Measurements from ENCODE around the gene PARP11. TPM values are rescaled to one million over a fixed set of nuclear protein-coding genes. Genes with fewer than 3 reads are reported as not detected.

PARP11 gene, protein sequence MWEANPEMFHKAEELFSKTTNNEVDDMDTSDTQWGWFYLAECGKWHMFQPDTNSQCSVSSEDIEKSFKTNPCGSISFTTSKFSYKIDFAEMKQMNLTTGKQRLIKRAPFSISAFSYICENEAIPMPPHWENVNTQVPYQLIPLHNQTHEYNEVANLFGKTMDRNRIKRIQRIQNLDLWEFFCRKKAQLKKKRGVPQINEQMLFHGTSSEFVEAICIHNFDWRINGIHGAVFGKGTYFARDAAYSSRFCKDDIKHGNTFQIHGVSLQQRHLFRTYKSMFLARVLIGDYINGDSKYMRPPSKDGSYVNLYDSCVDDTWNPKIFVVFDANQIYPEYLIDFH
- total RNA-seq (2014; rRNA removed; shearing (Covaris generic)) = 2.0 and 5.4 TPM in 2 replicates

GRCh38 chr12:3872800-3873636 is at the start of gene PARP11:
Gene PARP11 (minus strand): TSS chr12:3873399. CDS start chr12:3873229, 170 bp downstream.
- DNase-seq (ENCODE audit: low read depth) = peak; percentile 99

- no peak for DNase-seq (ENCODE audit: low read depth)
These were observed 48.8 kb upstream of the PARP11 start for GRCh38 chr12:3922033-3922432.

- DNase-seq (ENCODE audit: low read depth) = no peak
These were observed 48.3 kb upstream of the PARP11 start for GRCh38 chr12:3921526-3921925.

DNA sequence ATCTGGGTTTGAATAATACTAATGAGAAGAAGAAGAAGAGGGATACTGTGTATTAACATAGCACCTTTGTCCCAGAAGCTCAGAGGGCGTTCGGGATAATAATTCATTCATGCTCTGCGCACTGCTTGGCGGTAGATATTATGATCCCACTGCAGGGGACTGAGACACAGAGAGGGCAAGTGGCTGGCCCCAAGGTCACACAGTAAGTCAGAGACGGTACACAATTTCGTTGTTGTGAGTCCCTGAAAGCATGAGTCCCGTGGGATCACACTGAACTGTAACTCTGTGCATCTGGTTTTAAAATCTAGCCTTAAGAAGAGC is 47.9 kb upstream of the PARP11 start:
- DNase-seq (ENCODE audit: low read depth) = no peak

- peak; percentile 51 for DNase-seq (ENCODE audit: low read depth)
These were observed 47.4 kb upstream of the PARP11 start for GRCh38 chr12:3920351-3921150.

DNA sequence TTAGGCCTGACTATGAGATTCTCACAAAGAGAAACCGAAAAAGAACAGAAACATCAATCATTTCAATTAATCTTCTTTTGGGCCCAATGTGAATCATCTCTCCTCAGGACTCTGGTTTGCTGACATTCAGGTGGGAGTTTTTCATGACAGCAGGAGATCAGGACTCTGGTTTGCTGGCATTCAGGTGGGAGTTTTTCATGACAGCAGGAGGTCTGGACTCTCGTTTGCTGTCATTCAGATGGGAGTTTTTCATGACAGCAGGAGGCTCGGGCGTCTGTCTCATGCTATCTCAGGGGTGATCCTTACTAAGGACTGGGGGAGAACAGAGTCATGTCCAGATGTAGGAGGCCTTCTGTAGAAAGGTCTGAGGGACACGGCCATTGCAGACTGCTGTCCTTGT is 40.1 kb upstream of the PARP11 start:
- DNase-seq (ENCODE audit: low read depth) = peak; percentile 41

DNA sequence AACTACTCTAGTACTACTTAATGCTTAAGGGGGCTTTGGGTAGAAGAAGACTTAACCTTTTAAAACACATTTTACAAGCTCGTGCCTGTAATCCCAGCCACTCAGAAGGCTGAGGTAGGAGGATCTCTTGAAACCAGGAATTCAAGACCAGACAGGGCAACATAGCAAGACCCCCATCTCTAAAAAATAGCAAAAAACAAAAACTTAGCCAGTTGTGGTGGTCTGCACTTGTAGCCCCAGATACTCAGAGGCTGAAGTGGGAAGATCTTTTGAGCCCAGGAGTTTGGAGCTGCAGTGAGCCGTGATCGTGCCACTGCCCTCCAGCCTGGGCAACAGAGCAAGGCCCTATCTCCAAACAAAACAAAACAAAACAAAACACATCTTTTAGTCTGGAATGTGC is 39.7 kb upstream of the PARP11 start:
- no peak for DNase-seq (ENCODE audit: low read depth)

DNA sequence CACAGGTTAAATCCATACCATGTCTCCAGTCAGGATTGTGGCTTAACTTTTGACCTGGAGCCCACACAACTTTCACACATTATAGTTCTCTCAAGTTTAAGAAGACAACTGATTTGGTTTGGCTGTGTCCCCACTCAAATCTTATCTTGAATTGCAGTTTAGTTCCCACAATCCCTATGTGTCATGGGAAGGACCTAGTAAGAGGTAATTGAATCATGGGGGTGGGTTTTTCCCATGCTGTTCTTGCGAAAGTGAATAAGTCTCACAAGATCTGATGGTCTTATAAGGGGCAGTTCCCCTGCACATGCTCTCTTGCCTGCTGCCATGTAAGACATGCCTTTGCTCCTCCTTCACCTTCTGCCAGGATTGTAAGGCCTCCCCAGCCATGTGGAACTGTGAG is 38.2 kb upstream of the PARP11 start:
- DNase-seq (ENCODE audit: low read depth) = no peak

- DNase-seq (ENCODE audit: low read depth) = no peak
These were observed 32.5 kb upstream of the PARP11 start for GRCh38 chr12:3905664-3906063.

DNA sequence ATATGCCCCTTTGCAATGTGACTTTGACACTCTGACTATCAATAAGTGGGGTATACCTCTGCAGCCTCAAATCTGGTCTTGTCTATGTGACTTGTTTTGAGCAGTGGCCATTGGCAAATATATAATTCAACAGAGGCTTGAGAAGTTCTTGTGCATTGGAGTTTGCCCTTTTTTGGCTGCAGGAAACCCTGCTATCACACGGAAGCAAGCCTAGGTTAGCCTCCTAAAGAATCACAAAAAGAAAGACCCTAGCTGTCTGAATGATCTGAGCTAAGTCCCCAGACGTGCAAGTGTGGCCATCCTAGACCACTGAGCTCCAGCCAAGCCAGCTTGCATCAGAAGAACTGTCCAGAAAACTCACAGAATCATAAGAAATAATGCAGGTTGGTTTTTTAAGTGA is 31.8 kb upstream of the PARP11 start:
- no peak for DNase-seq (ENCODE audit: low read depth)

DNA sequence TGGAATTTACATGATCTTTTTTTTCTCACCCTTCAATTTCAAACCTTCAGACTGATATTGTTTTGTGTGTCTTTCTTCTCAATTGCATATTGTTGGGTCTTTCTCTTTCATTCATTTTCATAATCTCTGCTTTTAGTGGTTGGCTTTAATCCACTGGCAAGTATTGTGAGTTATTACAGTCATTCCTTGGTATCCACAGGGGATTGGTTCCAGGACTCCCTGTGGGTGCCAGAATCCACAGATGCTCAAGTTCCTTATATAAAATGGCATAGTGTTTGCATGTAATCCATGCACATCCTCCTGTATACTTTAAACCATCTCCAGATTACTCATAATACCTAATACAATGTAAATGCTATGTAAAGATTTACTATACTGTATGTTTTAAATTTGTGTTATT is 29.7 kb upstream of the PARP11 start:
- DNase-seq (ENCODE audit: low read depth) = no peak

- no peak for DNase-seq (ENCODE audit: low read depth)
These were observed 27.9 kb upstream of the PARP11 start for GRCh38 chr12:3901116-3901515.

- DNase-seq (ENCODE audit: low read depth) = no peak
These were observed 25.6 kb upstream of the PARP11 start for GRCh38 chr12:3898756-3899155.

DNA sequence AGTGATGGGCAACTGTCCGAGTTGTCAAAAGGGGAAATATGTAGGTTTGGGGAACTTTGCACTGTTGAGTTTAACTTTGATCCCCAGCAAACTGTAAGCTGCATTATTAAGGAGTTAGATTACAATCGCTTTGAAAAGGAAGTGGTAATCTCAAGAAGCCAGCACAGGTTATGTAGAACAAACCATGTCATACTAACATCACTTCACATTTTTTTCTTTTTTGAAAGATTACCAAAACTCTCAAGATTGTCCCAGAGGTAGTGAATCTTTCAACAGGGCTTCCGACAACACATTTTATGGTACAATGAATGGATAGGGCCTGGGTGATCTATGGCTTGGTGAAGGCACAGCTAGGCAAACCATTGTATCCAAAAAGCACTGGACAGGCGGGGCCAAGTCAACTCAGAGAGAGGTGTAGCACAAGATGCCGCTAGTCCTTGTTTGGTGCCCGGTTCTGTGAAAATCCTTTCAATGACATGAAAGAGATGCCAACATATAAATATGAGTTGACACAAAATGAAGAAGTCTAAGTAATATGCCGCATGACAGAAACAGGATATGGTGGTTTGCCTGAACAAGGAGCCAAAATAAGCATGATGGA is 24.3 kb upstream of the PARP11 start:
- DNase-seq (ENCODE audit: low read depth) = no peak

GRCh38 chr12:3896801-3897351 is 23.7 kb upstream of the PARP11 start:
- DNase-seq (ENCODE audit: low read depth) = no peak

DNA sequence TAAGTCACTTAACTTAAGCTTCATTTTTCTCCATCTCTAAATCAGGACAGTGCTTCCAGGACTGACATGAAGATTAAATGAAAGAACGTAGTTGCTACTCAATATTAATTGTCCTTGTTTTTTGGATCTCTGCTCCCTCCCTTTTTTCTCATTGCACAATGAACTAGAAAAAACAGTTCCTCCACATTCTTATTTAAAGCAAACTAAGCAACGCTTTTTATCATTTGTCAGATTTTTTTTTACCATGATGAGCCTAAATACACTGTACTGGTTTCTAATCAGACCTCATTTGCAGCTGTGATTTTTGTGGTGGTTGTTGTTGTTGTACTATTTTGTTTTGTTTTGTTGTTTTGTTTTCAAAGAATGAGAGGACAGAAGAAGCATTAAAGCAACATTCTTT is 23.2 kb upstream of the PARP11 start:
- DNase-seq (ENCODE audit: low read depth) = no peak

DNA sequence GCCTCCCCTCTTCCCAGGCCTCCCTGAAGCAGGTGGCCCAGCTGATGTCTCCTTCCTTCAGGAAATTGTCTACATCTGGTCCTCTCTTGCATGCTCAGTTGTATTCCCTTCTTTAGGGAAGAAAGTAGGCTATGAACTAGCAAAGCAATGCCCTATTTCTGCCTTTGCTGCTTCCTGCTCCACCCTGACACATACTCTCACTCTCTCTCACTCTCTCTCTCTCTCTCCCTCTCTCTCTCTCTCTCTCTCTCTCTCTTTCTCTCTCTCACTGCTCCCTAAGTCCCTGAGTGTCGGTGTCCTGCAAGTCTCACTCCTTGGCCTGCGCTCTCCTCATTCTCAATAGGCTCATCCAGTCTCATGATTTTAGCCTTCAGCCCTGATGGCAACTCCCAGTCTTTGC is 19.4 kb upstream of the PARP11 start:
- DNase-seq (ENCODE audit: low read depth) = no peak

DNA sequence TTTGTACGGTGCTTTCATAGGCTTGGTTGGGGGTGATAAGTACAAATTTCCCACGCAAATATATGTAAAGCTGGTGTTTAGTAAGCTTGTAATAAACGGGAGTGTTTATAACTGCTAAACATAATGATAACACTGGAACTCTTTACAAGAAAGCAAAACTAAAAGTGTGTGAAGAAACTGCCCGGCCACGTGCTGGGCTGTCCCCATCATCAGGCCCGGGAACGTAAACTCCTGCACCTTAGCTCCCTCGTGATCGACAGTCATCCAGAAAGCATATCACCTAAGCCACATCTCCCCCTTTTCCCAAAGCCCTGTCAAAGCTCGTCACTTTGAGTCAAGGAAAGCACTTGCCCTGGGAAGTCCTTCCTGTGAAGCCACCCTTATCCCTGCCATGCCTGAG is 18.0 kb upstream of the PARP11 start:
- no peak for DNase-seq (ENCODE audit: low read depth)

GRCh38 chr12:3888659-3889058 is 15.5 kb upstream of the PARP11 start:
- no peak for DNase-seq (ENCODE audit: low read depth)

GRCh38 chr12:3885277-3886094 is 12.3 kb upstream of the PARP11 start:
- DNase-seq (ENCODE audit: low read depth) = peak; percentile 43

DNA sequence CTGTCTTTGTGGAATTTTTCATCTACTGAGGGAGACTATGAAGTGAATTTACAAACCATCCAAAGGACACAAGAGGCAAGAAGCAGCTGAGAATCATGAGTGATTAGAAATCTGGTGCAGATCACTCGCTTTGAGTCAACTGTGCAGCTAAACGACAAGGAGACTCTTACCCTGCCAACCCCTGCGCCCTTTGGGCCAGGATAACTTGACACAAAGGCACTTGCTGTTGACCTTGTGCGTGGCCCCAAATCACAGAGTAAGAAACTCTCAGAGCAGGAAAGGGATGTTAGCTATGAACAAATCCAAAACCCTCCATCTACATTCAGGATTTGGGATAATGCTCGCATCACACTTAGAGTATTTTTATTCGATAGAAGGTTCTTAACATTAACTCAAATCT is 11.5 kb upstream of the PARP11 start:
- no peak for DNase-seq (ENCODE audit: low read depth)

Measured in Daoy (cell line).